ENCODE measurements around the gene TAF11L9.
"Not testable (repeated sequence)": the region's sequence is repeated elsewhere in the genome, so short reads cannot be mapped to it uniquely, and the experiment has no call there.

The TAF11L9 gene

GRCh38 chr5:17594255-17594654, at the start of gene TAF11L9:
Gene TAF11L9 (minus strand): TSS chr5:17594394.
- DNase-seq, result not testable (repeated sequence)

- DNase-seq, result no peak
These were observed 40.0 kb upstream of the TAF11L9 start, which contains the start of gene TAF11L14 for GRCh38 chr5:17634160-17634559. Gene TAF11L14 (plus strand): TSS chr5:17634460.

- DNase-seq, result not testable (repeated sequence)
These were observed 37.6 kb upstream of the TAF11L9 start, which contains the start of gene TAF11L13 for GRCh38 chr5:17631788-17632187. Gene TAF11L13 (plus strand): TSS chr5:17632088.

- DNase-seq, result no peak
These were observed 31.5 kb upstream of the TAF11L9 start for GRCh38 chr5:17625686-17626085.

- no peak for DNase-seq
These were observed 26.4 kb upstream of the TAF11L9 start for GRCh38 chr5:17620627-17621026.

GRCh38 chr5:17619354-17619753, 25.2 kb upstream of the TAF11L9 start:
- no peak for DNase-seq

- DNase-seq, result no peak
These were observed 20.8 kb upstream of the TAF11L9 start for GRCh38 chr5:17614872-17615605.

GRCh38 chr5:17610092-17610491, 15.9 kb upstream of the TAF11L9 start, which contains the start of gene TAF11L12:
Gene TAF11L12 (plus strand): TSS chr5:17610392.
- DNase-seq, result not testable (repeated sequence)

GRCh38 chr5:17607461-17607860, 13.3 kb upstream of the TAF11L9 start:
- not testable (repeated sequence) for DNase-seq

GRCh38 chr5:17604951-17605350, 10.8 kb upstream of the TAF11L9 start:
- no peak for DNase-seq

- DNase-seq, result not testable (repeated sequence)
These were observed 9.7 kb upstream of the TAF11L9 start, which contains the start of gene TAF11L11 for GRCh38 chr5:17603880-17604279. Gene TAF11L11 (plus strand): TSS chr5:17604183.

- DNase-seq, result not testable (repeated sequence)
These were observed 3.5 kb upstream of the TAF11L9 start, which contains the start of gene TAF11L10 for GRCh38 chr5:17597728-17598127. Gene TAF11L10 (minus strand): TSS chr5:17597828.

- not testable (repeated sequence) for DNase-seq
These were observed 3.3 kb downstream of the TAF11L9 start, which contains the start of gene TAF11L8 for GRCh38 chr5:17590860-17591259. Gene TAF11L8 (minus strand): TSS chr5:17590960.

GRCh38 chr5:17585658-17586057, 8.5 kb downstream of the TAF11L9 start, which contains the start of gene TAF11L7:
Gene TAF11L7 (minus strand): TSS chr5:17585758.
- DNase-seq, result not testable (repeated sequence)
